DOHH2 (cell line): ENCODE data around the gene RPAP2.

Source experiments
- EZH2phosphoT487 ChIP-seq: fragments of 200-600 bp; sonication (generic); IDR thresholded peaks from 2 replicates; pipeline ENCODE4 v1.6.1; 2017; ENCODE audit warnings: borderline replicate concordance, mild to moderate bottlenecking, antibody characterized with exemption, low read length, moderate library complexity, mixed read lengths
- TF ChIP-seq, protein P1 (sequence below): fragments of 200-600 bp; sonication (generic); IDR thresholded peaks from one replicate; pipeline ENCODE4 v1.5.1; 2014; ENCODE audit warnings: antibody characterized with exemption, mild to moderate bottlenecking, low read depth, low read length; ENCODE audit not compliant: poor library complexity, severe bottlenecking

DNA sequence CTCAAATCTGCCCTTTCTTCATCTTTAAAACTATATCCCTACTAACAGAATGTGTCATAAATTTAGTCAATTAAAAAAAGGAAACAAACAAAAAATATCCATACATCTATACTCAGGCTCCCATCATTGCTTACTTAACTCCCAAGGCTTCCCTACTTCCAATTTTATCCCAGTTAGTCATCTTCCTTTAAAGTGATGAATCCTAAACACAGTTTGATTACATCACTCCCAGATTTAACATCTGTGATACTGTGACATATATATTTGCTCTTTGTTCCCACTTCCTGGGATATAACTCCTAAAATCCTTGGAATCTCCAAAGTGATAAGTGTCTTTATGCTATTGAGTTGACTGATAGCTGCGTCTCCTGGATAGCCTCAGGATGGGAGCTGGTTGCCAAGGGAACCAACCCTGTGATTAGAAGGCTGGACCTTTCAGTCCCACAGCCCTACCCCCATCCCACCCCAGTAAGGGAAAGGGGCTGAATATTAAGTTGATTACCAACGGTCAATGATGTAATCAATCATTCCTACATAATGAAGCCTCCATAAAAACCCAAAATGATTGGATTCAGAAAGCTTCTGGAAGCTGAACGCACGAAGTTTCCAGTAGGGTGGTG lies 21.6 kb upstream of the RPAP2 start:
- TF ChIP-seq, protein P1, sequence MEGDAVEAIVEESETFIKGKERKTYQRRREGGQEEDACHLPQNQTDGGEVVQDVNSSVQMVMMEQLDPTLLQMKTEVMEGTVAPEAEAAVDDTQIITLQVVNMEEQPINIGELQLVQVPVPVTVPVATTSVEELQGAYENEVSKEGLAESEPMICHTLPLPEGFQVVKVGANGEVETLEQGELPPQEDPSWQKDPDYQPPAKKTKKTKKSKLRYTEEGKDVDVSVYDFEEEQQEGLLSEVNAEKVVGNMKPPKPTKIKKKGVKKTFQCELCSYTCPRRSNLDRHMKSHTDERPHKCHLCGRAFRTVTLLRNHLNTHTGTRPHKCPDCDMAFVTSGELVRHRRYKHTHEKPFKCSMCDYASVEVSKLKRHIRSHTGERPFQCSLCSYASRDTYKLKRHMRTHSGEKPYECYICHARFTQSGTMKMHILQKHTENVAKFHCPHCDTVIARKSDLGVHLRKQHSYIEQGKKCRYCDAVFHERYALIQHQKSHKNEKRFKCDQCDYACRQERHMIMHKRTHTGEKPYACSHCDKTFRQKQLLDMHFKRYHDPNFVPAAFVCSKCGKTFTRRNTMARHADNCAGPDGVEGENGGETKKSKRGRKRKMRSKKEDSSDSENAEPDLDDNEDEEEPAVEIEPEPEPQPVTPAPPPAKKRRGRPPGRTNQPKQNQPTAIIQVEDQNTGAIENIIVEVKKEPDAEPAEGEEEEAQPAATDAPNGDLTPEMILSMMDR: no peak
- TF ChIP-seq EZH2phosphoT487: no peak
